ENCODE measurements around the gene ACVR1.

ACVR1 gene

GRCh38 chr2:157853211-157853610 is 22.9 kb downstream of the ACVR1 start:
- no peak for ATAC-seq
- TF ChIP-seq GLIS3 (CRISPR knock-in tag; IDR thresholded peaks at IDR 0.05): no peak
- TF ChIP-seq BACH2 (CRISPR knock-in tag; IDR thresholded peaks at IDR 0.05; ENCODE audit: borderline replicate concordance): no peak
- TF ChIP-seq ISL1 (CRISPR knock-in tag; IDR thresholded peaks at IDR 0.05): no peak
- TF ChIP-seq ZFP3 (CRISPR knock-in tag; IDR thresholded peaks at IDR 0.05): no peak
- no peak for TF ChIP-seq TSHZ2 (CRISPR knock-in tag; IDR thresholded peaks at IDR 0.05)
- TF ChIP-seq TCF4 (CRISPR knock-in tag; IDR thresholded peaks at IDR 0.05; ENCODE audit: borderline replicate concordance): no peak

GRCh38 chr2:157849591-157849990 is 26.5 kb downstream of the ACVR1 start:
- no peak for TF ChIP-seq GLIS3 (CRISPR knock-in tag; IDR thresholded peaks at IDR 0.05)
- no peak for TF ChIP-seq ARNTL (CRISPR knock-in tag; IDR thresholded peaks at IDR 0.05; ENCODE audit: borderline replicate concordance, low read depth)
- TF ChIP-seq ZFP30 (CRISPR knock-in tag; IDR thresholded peaks at IDR 0.05): no peak
- no peak for TF ChIP-seq CREB5 (CRISPR knock-in tag; IDR thresholded peaks at IDR 0.05; ENCODE audit: low read depth)
- TF ChIP-seq ZC3H10 (CRISPR knock-in tag; IDR thresholded peaks at IDR 0.05): no peak
- no peak for TF ChIP-seq OSR1 (CRISPR knock-in tag; IDR thresholded peaks at IDR 0.05)
- no peak for TF ChIP-seq ZNF8 (CRISPR knock-in tag; IDR thresholded peaks at IDR 0.05)
- no peak for TF ChIP-seq ZFP3 (CRISPR knock-in tag; IDR thresholded peaks at IDR 0.05)
- TF ChIP-seq ZNF565 (CRISPR knock-in tag; conservative IDR thresholded peaks at IDR 0.05; ENCODE audit: low read depth): no peak
- TF ChIP-seq CSRNP3 (CRISPR knock-in tag; IDR thresholded peaks at IDR 0.05): no peak
- TF ChIP-seq ESRRG (CRISPR knock-in tag; IDR thresholded peaks at IDR 0.05): no peak
- no peak for TF ChIP-seq SNAI2 (CRISPR knock-in tag; IDR thresholded peaks at IDR 0.05)
- TF ChIP-seq POU6F1 (CRISPR knock-in tag; IDR thresholded peaks at IDR 0.05; ENCODE audit: borderline replicate concordance, low read depth): no peak
- no peak for ATAC-seq

GRCh38 chr2:157848213-157848612 is 27.9 kb downstream of the ACVR1 start:
- no peak for ATAC-seq
- no peak for TF ChIP-seq ISL1 (CRISPR knock-in tag; IDR thresholded peaks at IDR 0.05)
- no peak for TF ChIP-seq RARB (CRISPR knock-in tag; IDR thresholded peaks at IDR 0.05)
- TF ChIP-seq ZNF8 (CRISPR knock-in tag; IDR thresholded peaks at IDR 0.05): no peak
- TF ChIP-seq ESRRG (CRISPR knock-in tag; IDR thresholded peaks at IDR 0.05): no peak
- TF ChIP-seq CSRNP3 (CRISPR knock-in tag; IDR thresholded peaks at IDR 0.05): no peak
- TF ChIP-seq CSDC2 (CRISPR knock-in tag; IDR thresholded peaks at IDR 0.05): no peak
- no peak for TF ChIP-seq TOX (CRISPR knock-in tag; IDR thresholded peaks at IDR 0.05; ENCODE audit: borderline replicate concordance)
- no peak for TF ChIP-seq ZNF70 (CRISPR knock-in tag; IDR thresholded peaks at IDR 0.05)
- no peak for TF ChIP-seq PATZ1 (CRISPR knock-in tag; IDR thresholded peaks at IDR 0.05; ENCODE audit: borderline replicate concordance)
- no peak for TF ChIP-seq ZNF565 (CRISPR knock-in tag; conservative IDR thresholded peaks at IDR 0.05; ENCODE audit: low read depth)
- no peak for TF ChIP-seq POU6F1 (CRISPR knock-in tag; IDR thresholded peaks at IDR 0.05; ENCODE audit: borderline replicate concordance, low read depth)
- TF ChIP-seq ZC3H10 (CRISPR knock-in tag; IDR thresholded peaks at IDR 0.05): no peak
- no peak for TF ChIP-seq PPARA (CRISPR knock-in tag; IDR thresholded peaks at IDR 0.05; ENCODE audit: borderline replicate concordance)
- TF ChIP-seq BACH2 (CRISPR knock-in tag; IDR thresholded peaks at IDR 0.05; ENCODE audit: borderline replicate concordance): no peak
- no peak for TF ChIP-seq TSHZ2 (CRISPR knock-in tag; IDR thresholded peaks at IDR 0.05)

All from SK-N-SH treated with all-trans-retinoic acid at 6 μM for 48 hours (cell line).